Measurements from ENCODE around the gene CCDC188.

Gene CCDC188

GRCh38 chr22:20139391-20140106 is 11.3 kb downstream of the CCDC188 start:
- Histone ChIP-seq H4K20me1 (ENCODE audit: control insufficient read depth, insufficient read depth, low read depth, low read length) (0 out of 2 replicates have a peak, but pooled peaks cover 2% of the 10 kb centered on the region), H3K79me2 (ENCODE audit: control insufficient read depth, low read length) (no peaks in the 10 kb centered on the region), H3K4me2 (ENCODE audit: low read length) (no peak overlapping the region), H3K9me3 (ENCODE audit: control insufficient read depth, insufficient read depth, low read length) (no peaks in the 10 kb centered on the region), H3K9me2 (replicated peaks; ENCODE audit: control insufficient read depth, low read length) (no peaks in the 10 kb centered on the region), H3K27ac (ENCODE audit: low read depth, low read length) (no peak overlapping the region), H3K4me3 (ENCODE audit: low read length) (no peak overlapping the region), H3K36me3 (ENCODE audit: control insufficient read depth, low read length) (no peaks in the 10 kb centered on the region), H3F3A (ENCODE audit: control insufficient read depth, insufficient read depth) (no peaks in the 10 kb centered on the region), H3K27me3 (ENCODE audit: control insufficient read depth, low read length) (no peaks in the 10 kb centered on the region), H3K4me1 (ENCODE audit: control insufficient read depth, low read length) (peaks cover 6% of the 10 kb centered on the region)
- TF ChIP-seq CTCF (IDR thresholded peaks at IDR 0.05; ENCODE audit: low read depth, low read length, poor library complexity, severe bottlenecking) (no peak), EZH2phosphoT487 (IDR thresholded peaks at IDR 0.05; ENCODE audit: borderline replicate concordance, low read length) (no peak)

DNA sequence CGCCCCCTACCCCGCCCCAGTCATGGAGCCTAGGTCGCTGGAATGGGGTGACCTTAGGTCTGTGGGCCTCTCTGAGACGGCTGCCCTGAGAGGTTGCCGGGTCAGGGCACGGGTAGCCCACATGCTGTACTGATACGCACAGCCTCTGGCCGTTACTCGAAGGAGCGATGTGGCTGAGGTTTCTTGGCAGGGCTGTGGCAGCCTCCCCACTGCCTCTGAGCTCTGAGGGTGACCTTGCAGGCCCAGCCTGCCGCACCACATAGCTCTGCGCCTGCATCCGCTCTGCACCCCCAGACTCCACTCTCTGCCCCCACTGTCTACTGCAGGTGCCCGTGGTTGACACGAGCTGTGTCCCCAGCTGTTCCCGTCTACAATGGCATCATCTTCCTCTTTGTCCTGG is 12.0 kb downstream of the CCDC188 start:
- H3K4me2 ChIP-seq (ENCODE audit: low read length) = no peak overlapping the region
- H3K27me3 ChIP-seq (ENCODE audit: control insufficient read depth, low read length) = no peaks in the 10 kb centered on the region
- H3K79me2 ChIP-seq (ENCODE audit: control insufficient read depth, low read length) = no peaks in the 10 kb centered on the region
- H3K36me3 ChIP-seq (ENCODE audit: control insufficient read depth, low read length) = no peaks in the 10 kb centered on the region
- H4K20me1 ChIP-seq (ENCODE audit: control insufficient read depth, insufficient read depth, low read depth, low read length) = 0 out of 2 replicates have a peak, but pooled peaks cover 2% of the 10 kb centered on the region
- H3K9me2 ChIP-seq (replicated peaks; ENCODE audit: control insufficient read depth, low read length) = no peaks in the 10 kb centered on the region
- H3K9me3 ChIP-seq (ENCODE audit: control insufficient read depth, insufficient read depth, low read length) = no peaks in the 10 kb centered on the region
- no peaks in the 10 kb centered on the region for H3F3A ChIP-seq (ENCODE audit: control insufficient read depth, insufficient read depth)
- TF ChIP-seq EZH2phosphoT487 (IDR thresholded peaks at IDR 0.05; ENCODE audit: borderline replicate concordance, low read length) (no peak), CTCF (IDR thresholded peaks at IDR 0.05; ENCODE audit: low read depth, low read length, poor library complexity, severe bottlenecking) (no peak)
- no peak overlapping the region for H3K4me3 ChIP-seq (ENCODE audit: low read length)
- H3K4me1 ChIP-seq (ENCODE audit: control insufficient read depth, low read length) = peaks cover 6% of the 10 kb centered on the region
- H3K27ac ChIP-seq (ENCODE audit: low read depth, low read length) = no peak overlapping the region

- H4K20me1 ChIP-seq (ENCODE audit: control insufficient read depth, insufficient read depth, low read depth, low read length) = 0 out of 2 replicates have a peak, but pooled peaks cover 2% of the 10 kb centered on the region
- H3K9me3 ChIP-seq (ENCODE audit: control insufficient read depth, insufficient read depth, low read length) = no peaks in the 10 kb centered on the region
- TF ChIP-seq EZH2phosphoT487 (IDR thresholded peaks at IDR 0.05; ENCODE audit: borderline replicate concordance, low read length) (no peak), CTCF (IDR thresholded peaks at IDR 0.05; ENCODE audit: low read depth, low read length, poor library complexity, severe bottlenecking) (no peak)
- H3K36me3 ChIP-seq (ENCODE audit: control insufficient read depth, low read length) = no peaks in the 10 kb centered on the region
- H3K27me3 ChIP-seq (ENCODE audit: control insufficient read depth, low read length) = no peaks in the 10 kb centered on the region
- no peaks in the 10 kb centered on the region for H3F3A ChIP-seq (ENCODE audit: control insufficient read depth, insufficient read depth)
- H3K27ac ChIP-seq (ENCODE audit: low read depth, low read length) = no peak overlapping the region
- H3K4me3 ChIP-seq (ENCODE audit: low read length) = no peak overlapping the region
- H3K9me2 ChIP-seq (replicated peaks; ENCODE audit: control insufficient read depth, low read length) = no peaks in the 10 kb centered on the region
- no peak overlapping the region for H3K4me2 ChIP-seq (ENCODE audit: low read length)
- H3K4me1 ChIP-seq (ENCODE audit: control insufficient read depth, low read length) = peaks cover 6% of the 10 kb centered on the region
- no peaks in the 10 kb centered on the region for H3K79me2 ChIP-seq (ENCODE audit: control insufficient read depth, low read length)
These were observed 12.5 kb downstream of the CCDC188 start for GRCh38 chr22:20138417-20138738.

All from DOHH2 (cell line).